ENCODE results near the gene F7.
"Not testable (repeated sequence)": the region's sequence is repeated elsewhere in the genome, so short reads cannot be mapped to it uniquely, and the experiment has no call there.

Gene F7

DNA sequence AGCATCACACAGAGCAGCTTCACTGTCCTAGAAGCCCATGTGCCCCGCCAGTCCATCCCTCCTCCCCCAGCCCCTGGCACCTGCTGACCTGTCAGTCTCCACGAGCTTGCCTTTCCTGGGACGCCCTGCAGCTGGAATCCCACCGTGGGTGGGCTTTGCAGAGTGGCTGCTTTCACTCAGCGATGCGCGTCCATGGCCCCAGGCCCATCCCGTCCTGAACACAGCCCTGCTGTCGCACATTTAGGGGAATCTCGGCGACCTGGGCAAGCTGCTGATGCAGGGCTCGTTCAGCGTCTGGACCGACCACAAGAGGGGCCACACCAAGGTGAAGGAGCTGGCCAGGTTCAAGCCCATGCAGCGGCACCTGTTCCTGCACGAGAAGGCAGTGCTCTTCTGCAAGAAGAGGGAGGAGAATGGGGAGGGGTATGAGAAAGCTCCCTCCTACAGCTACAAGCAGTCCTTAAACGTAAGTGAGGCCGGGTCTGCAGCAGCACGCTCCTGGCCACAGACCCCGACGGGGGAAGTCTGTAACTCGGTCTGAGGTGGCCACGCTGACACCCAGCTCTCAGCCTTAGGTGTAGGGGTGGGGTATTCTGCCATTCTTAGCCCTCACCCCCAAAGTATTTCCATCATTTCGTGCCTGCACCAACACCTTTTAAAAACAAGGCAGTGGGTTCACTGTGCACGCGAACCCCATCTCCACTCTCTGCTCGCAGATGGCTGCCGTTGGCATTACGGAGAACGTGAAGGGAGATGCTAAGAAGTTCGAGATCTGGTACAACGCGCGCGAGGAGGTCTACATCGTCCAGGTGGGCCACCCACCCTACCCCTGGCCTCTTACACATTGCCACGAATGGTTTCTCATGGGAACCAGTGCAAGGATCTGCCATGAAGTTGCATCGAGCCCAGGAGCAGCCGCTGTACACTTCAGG lies 18.3 kb upstream of the F7 start:
- DNase-seq (ENCODE audit: low spot score) = no peak

DNA sequence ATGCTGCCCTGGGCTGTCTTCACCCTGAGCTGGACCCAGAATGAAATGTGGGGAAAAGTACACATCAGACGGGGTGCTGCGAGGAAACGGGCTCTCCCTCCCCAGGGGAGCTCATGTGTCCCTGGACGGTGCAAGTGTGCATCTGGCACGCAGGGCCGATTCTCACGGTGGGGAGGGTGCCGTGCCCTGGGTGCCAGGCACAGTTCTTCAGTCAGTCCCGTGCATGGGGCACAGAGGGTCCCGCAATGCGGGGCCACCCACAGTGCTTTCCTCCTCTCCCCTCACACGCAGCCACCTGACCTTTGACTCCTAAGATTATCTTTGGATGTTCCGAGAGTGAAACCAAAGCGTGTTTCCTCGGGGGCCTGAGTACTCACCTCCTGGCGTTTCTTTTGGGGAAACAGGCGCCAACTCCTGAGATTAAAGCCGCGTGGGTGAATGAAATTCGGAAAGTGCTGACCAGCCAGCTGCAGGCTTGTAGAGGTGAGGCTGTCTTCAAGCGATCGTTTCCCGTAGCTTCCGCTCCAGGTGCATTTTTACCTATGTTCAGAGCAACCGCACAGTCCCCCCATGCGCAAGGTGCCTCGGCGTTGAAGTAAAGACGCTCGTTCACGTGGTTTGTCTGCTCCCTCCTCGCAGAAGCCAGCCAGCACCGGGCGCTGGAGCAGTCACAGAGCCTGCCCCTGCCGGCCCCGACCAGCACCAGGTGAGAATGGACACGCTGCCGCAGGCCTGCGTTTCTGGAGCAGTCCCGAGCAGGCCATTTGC lies 17.5 kb upstream of the F7 start:
- no peak for DNase-seq (ENCODE audit: low spot score)

DNA sequence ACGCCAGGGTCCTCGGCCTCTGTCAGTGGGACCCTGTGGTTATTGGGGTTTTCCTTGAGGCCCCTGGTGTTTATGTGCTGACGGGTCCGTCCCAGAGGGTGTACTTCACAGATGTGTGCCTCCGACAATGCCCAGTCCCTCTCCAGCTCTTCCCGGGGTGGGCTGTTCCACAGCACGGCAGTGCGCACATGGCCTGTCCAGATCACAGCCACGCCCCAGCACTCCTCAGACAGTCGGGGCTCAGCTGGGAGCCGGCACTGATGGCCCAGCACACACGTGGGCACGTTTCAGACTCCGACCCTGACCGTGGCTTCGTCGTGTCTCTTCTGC lies 16.9 kb upstream of the F7 start:
- DNase-seq (ENCODE audit: low spot score) = no peak

DNA sequence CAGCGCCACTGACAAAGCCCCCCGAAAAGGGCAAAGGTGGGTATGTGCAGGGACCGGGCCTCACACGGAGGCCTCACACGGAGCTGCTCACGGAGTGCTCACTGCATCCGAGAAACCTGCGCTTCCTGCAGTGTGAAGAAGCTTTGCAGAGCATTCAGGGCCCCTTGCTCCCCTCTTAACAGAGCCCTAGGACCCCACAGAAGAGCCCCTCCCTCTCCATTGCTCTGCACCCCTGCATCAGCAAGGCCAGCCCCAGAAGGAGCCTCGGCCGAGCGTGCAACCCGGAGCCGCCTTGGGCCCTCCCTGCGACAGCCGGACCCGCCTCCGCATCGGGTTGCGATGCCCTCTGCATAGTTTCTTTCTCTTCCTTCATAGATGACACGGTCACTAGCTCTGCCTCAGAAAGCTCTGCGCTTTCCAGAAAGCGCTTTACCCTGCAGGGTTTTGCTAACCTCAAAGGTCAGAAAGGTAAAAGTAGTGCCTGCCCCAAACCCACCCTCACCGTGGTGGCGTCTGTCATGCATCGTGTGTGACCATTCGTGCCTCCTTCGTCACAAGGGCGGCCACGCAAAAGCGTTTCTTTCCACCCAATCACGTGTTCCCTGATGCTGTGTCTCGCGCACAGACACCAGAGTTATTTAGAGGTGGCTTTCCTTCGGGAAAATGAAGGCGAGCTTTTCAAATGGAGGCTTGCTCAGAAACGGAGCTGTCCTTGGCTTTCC lies 15.7 kb upstream of the F7 start:
- no peak for DNase-seq (ENCODE audit: low spot score)

DNA sequence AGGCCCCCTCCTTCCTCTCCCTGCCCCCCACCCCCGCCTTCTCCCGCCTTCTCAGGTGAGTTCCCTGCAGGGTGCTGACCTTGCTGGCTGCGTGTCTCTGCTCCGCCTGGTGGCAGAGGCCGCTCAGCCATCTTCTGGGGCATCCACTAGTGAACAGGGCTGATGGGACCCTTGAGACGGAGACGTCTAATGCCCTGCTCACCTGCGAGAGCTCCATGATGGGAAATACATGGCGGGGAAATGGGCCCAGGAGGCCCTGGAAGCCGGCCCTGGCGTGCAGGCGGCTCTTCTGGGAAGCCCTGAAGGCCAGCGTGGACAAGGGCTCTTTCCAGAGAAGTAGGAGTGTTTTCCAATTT lies 15.2 kb upstream of the F7 start:
- DNase-seq (ENCODE audit: low spot score) = no peak

DNA sequence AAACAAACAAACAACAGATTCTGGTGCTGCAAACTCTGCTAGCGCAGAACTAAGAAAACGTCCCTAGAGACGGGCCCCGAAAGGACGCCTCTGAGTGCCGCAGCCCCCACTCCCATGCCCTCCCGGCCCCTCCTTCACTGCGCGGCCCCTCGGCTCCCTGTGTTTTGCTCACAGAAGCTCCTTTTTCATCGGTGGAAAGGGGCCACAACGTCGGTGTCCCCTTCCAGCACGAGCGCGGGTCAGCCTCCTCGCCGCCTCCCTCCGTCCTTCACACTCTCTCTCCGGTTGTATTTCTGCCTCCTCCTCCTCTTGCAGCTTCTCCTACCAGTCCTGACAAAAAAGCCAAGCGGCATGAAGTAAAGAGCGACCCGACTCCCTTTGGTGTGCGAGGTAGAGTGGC lies 14.8 kb upstream of the F7 start:
- no peak for DNase-seq (ENCODE audit: low spot score)

DNA sequence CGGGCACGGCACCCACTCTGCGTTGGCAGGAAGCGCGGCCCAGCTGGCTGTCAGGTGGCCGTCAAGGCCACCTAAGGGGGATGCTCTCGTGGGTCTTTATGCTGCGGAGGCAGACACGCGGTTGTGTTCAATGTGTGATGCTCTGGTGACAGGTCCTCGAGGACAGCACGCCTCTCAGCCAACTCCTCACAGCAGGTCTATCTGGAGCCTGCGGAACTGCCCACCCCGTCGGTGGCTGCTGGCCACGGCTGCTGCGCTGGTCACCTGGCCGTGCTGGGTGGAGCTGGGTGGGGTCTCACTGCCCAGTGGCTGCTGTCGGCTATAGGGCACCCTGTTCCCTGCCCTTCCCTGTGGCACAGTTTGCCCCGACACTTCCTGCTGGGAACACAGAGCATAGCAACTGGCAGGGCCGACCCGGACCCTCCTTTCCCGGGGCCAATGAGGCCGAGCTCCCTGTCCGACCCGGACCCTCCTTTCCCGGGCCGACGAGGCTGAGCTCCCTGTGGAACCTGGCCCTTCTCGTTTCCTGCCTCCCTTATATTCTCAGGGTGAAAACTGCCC lies 14.3 kb upstream of the F7 start:
- no peak for DNase-seq (ENCODE audit: low spot score)

DNA sequence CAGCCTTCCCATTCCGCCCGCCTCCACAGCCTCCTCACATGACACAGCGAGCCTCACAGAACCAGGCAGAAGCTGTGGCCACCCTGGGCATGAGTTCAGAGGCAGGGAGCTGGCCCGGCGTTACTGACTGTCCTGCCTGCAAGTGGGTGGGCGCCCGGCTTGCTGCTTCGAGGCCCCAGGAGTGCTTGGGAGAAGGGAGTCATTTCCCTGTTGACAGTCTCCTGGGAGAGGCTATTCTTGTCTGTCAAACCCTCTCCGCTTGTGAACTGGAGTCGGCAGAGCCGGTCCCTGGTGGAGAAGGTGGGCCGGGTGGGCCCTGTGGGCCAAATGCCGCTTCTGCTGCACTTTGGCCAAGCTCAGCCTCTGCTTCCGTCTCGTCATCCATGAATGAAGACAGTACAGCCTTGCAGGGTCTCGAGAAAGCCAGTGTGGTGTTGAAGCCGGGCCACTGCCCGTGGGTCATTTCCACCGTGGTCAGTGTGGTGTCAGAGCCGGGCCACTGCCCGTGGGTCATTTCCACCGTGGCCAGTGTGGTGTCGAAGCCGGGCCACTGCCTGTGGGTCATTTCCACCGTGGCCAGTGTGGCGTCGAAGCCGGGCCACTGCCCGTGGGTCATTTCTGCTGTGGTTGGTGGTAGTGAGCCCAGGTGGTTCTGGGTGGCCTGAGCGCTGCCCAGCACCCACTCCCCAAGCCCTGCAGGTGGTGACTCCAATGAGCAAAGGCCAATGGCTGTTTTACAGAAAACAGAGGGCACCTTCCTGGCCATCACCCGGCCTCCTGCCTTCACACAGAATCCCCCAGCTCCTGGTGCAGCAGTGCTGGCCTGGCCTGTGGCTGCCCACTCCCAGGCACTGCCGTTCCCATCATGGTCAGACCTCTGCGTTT lies 13.5 kb upstream of the F7 start:
- no peak for DNase-seq (ENCODE audit: low spot score)

DNA sequence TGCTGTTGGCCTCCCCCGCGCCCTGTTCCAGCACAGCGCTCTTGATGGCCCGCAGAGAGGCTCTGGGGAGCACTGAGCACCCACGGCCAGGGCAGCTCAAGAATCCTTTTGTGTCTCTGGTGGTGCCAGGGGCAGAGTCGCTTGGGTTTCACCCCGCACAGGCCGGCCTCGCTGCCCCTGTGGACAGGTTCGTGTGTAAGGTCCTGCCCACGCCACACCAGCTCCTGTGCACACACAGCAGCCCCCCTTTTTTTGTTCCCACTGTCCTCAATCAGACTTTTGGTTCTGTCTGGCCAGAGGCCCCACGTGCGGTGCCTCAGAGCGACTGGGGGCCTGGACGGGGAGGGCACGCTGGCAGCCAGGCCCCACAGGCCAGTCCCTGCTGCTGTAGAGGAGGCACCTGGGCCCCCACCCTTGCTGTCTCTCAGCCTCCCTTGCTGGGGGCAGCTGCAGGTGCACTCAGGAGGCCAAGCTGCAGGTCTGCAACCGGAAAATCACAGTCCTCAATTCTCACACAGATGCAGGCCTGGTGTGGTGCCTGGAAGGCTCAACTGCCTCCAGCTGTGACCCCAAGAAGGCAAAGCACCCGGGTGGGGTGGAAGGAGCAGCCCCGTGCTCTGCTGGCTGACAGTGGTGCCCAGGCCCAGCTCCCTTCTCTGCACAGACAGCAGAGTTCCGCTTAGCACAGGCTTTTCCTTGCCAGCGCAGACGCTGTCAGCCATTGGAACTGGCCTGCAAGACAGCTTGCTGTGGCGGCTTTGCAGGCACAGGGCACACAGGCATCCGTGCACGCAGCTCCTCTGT lies 12.6 kb upstream of the F7 start:
- DNase-seq (ENCODE audit: low spot score) = no peak

DNA sequence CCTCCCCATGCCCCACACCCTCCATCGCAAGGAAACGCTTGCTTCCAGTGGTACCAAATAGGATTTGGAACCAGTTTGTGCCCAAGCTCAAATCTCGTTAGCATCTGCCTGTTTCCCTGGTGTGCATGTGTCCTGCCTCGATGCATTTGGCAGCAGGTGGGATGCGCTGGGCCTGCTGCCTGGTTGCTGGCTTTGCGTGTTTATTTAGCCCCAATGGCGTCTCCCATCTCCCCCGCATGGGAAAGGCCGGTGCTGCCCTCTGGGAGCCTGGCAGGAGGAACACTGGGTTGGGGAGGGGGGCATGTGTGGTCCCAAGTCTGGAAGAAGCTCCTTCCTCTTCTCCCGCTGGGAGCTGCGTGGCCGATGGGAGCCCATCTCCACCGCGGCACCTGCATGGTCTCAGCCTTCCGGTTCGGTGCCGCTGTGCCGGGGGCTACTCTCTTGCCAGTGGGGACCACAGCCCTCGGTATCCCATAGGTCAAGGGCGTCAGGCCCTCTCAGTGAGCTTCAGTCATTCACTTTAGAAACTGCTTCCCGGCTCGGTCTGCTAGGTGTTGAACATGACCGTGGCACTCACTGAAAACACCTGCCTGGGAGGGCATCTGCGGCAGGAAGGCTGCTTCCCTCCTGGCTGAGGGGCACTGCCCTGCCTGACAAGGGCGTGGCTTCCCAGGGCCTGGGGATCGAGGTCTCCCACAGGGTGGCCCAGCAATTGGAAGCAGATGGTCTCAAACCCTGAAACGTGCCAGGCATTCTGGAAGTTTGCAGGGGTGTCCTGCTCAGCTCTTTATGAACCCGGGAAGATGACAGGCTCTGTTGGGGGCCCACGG lies 11.8 kb upstream of the F7 start:
- DNase-seq (ENCODE audit: low spot score) = no peak

DNA sequence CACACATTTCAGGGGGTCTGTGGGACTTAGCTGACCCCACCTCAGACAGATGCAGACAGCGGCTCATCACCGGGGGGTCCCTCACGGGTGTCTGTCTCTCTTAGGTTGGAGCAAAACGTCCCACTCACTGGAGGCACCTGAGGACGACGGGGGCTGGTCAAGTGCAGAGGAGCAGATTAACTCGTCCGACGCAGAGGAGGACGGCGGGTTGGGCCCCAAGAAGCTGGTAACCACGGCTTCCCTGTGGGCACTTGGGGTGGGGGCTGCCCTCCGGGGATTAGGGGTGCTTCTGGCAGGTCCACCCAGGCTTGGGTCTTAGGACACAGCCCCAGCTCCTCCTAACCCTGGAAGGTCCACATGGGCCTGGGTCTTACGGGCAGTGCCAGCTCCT lies 11.2 kb upstream of the F7 start:
- no peak for DNase-seq (ENCODE audit: low spot score)

DNA sequence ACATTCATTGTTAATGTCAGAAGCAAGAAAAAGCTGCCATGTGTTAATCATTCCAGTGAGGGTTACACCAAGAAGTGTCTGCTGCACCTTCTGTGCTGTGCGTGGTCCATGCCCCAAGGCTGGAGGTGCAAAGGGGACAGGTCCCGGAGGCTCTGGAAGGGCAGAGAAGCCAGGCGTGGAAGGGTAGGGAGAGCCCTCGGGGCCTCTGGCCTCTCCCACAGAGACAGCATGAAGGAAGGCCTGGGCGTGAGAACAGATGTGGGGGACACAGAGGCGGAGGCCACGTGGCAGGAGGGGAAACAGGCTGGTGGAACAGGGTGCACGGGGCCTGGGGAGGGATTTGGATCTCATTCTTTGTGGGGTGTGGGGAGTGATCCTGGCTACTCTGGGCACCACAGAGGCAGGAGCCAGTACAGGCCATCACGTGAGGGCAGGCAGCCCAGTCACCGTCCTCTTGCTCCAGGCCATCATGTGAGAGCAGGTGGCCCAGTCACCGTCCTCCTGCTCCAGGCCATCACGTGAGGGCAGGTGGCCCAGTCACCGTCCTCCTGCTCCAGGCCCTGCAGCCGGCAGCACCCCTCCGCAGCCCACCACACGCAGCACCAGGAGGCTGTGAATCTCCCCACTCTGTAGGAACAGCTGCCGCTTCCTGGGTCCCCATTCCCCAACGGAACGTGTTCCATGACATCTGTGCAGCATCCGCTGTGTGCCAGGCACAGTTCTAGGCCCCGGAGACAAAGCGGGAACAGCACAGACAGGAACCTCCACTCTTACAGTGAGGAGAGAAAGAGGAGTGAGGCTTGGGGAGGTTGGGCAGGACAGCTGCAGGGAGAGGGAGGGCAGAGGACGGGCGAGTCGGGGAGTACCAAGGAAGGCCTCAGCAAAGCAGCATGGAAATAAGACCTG lies 10.2 kb upstream of the F7 start:
- no peak for DNase-seq (ENCODE audit: low spot score)

DNA sequence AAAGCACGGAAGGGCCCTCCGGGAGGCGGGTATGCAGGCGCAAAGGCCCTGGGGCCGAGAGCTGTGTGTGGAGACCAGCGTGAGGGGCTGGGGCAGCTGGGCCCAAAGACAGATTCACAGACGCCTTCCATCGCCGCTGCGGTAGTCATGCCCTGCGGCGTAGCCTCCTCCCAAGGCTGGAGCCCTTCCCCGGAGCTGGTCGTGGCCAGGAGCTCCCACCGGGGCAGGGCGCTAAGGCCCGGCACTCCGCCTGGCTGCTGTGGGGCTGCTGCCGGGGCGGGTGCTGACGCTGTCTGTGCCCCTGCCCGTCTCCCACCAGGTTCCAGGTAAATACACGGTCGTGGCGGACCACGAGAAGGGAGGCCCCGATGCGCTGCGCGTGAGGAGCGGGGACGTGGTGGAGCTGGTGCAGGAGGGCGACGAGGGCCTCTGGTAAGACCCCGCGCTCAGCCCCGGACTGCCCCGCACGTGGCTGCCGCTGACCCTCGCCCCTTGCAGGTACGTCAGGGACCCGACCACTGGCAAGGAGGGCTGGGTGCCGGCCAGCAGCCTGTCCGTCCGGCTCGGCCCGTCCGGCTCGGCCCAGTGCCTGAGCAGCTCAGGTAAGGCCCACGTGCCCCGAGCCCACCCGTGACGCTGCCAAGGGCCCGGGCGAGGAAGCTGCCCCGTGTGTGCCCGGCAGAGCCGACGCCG lies 9.4 kb upstream of the F7 start:
- DNase-seq (ENCODE audit: low spot score) = no peak

DNA sequence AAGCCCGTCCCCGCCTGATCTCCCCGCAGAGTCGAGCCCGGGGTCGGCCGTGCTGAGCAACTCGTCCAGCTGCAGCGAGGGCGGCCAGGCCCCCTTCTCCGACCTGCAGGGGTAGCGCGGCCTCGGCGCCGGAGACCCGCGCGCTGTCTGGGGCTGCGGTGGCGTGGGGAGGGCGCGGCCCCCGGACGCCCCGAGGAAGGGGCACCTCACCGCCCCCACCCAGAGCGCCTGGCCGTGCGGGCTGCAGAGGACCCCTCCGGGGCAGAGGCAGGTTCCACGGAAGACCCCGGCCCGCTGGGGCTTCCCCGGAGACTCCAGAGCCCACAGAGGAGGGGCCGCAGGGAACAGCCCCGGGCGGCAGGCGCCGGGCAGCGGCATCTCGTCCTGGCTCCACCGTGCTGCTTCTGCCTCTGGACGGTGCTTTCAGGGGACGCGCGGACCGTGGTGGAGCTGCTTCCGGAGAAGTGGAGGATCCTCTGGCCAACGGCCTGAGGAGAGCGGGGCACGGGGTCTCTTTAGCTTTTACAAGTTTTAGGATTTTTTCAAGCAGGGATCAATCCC lies 8.8 kb upstream of the F7 start:
- DNase-seq (ENCODE audit: low spot score) = no peak

DNA sequence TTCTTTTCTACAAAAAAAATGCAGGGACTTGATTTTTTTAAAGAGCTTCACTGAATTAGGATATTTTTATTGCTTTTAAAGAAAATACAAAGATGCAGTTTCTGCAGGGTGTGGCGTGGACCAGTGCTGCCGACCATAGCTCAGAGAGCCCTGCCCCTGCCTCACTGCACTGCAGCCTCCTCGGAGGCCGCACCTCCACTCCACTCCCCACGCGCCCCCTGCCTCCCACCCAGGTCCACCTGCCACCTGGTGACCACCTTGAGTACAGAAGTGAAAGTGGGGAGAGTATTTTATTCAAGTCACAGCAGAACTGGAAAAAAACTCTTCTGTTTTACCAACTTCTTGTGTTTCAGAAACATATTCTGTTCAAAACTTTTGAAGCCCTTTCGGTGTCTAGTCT lies 7.9 kb upstream of the F7 start:
- no peak for DNase-seq (ENCODE audit: low spot score)

DNA sequence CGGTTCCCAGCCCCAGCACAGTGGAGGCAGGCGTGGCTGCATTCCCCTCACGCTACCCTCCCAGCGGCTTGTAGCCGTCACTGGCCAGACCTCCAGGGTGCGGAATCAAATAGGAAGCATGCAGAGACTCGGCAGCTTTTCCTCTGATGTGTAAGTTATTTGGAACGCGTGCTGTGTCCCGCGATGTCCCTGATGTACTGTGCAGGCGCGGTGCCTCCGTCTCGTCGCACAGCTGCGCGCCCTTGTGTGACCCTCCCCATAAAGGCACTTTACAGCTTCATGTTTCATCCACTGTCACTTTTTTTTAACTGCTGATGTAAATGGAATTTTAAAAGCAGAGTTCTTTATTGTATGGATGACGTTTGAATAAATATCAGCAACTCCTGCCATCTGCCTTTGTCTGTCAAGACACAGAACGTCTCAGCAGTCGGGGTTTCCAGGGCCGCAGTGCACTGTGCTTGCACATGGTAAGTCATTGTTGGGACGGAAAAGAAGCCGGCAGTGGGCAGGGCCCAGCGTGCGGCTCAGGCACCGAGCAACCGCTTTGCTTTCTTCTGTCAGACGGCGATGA lies 7.3 kb upstream of the F7 start:
- DNase-seq (ENCODE audit: low spot score) = no peak

DNA sequence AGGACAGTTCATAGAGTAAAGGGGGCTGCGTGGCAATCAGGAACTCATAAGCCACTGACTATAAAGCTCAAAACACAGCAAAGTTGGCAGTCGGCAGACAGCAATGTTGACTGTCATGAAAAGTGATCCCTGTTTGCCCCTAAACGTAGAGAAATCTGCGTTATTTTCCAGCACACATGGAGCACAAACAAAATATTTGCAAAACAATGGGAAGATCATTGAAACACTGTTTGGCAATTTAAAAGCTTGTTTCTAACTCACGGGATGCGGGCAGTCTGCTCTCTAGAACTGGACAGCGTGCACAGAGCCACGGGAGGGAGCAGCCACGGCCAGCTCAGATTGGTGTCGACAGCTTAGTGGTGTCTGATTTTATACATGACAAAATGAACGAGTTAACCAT lies 6.4 kb upstream of the F7 start:
- DNase-seq (ENCODE audit: low spot score) = no peak

DNA sequence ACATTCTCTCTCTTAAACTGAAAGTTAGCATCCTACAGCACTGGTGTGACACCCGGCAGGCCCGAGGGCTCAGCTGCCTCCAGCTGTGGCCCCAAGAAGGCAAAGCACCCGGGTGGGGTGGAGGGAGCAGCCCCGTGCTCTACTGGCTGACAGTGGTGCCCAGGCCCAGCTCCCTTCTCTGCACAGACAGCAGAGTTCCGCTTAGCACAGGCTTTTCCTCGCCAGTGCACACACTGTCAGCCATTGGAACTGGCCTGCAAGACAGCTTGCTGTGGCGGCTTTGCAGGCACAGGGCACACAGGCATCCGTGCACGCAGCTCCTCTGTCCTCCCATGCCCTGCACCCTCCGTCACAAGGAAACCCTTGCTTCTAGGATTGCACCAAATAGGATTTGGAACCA lies 3.3 kb upstream of the F7 start:
- not testable (repeated sequence) for DNase-seq (ENCODE audit: low spot score)

Measured in germinal center (tissue), 1 donor.